Measurements from ENCODE around the gene RADX.
A peak's percentile ranks its signal among the peaks of the same experiment; 100 is the strongest.

Gene RADX

GRCh38 chrX:106692425-106693065 is 80.8 kb downstream of the RADX start:
- DNase-seq = no peak

GRCh38 chrX:106696502-106696901 is 84.7 kb downstream of the RADX start:
- DNase-seq = no peak

GRCh38 chrX:106698693-106699092 is 86.9 kb downstream of the RADX start:
- no peak for DNase-seq

- no peak for DNase-seq
Observed at GRCh38 chrX:106702636-106703035, 90.9 kb downstream of the RADX start.

- DNase-seq = no peak
Observed at GRCh38 chrX:106706466-106706865, 94.7 kb downstream of the RADX start.

- peak; percentile 3 for DNase-seq
Observed at GRCh38 chrX:106707771-106708454, 96.1 kb downstream of the RADX start.

- no peak for DNase-seq
Observed at GRCh38 chrX:106710771-106711170, 99.0 kb downstream of the RADX start.

GRCh38 chrX:106711375-106711774 is 99.6 kb downstream of the RADX start:
- DNase-seq = no peak

- no peak for DNase-seq
Observed at GRCh38 chrX:106716004-106716403, 104.2 kb downstream of the RADX start.

- DNase-seq = no peak
Observed at GRCh38 chrX:106716463-106716862, 104.7 kb downstream of the RADX start.

GRCh38 chrX:106718709-106719108 is 106.9 kb downstream of the RADX start:
- DNase-seq = no peak

- no peak for DNase-seq
Observed at GRCh38 chrX:106725931-106726330, 114.2 kb downstream of the RADX start.

- peak; percentile 41 for DNase-seq
Observed at GRCh38 chrX:106726485-106727437, 115.0 kb downstream of the RADX start, which contains the start of gene RNF128. RNF128 (plus strand) TSS chrX:106726701; CDS start chrX:106726914, 213 bp downstream.

GRCh38 chrX:106728337-106728736 is 116.6 kb downstream of the RADX start:
- DNase-seq = no peak

All from activated CD4-positive, alpha-beta T cell treated with anti-CD3 and anti-CD28 coated beads for 48 hours (primary cell).